Body of pancreas (tissue), 4 donors: Measurements from ENCODE around the gene PYROXD2. TPM values are rescaled to one million over a fixed set of nuclear protein-coding genes. Genes with fewer than 3 reads are reported as not detected.

ENCODE experiments used
- ATAC-seq: fragments of 150-250 bp; one replicate; pipeline ENCODE4 v1.9.1; 2016
- DNase-seq, 4 donors: peaks; one replicate each; pipeline ENCODE4 v3.0.0-alpha.2; 2019
- H3K27ac ChIP-seq, 4 donors: fragments of 200-600 bp; sonication (generic); 1 replicate in 3 of 4; 2 replicates in 1 of 4; pipeline versions ENCODE4 v1.5.1 to v1.6.1; 2016 to 2019; ENCODE audit warnings: mild to moderate bottlenecking in 1 of 4, mixed read lengths in 1 of 4, moderate library complexity in 1 of 4
- H3K27me3 ChIP-seq, 2 donors: fragments of 200-600 bp; sonication (generic); one replicate each; pipeline ENCODE4 v1.6.0; 2016; ENCODE audit warnings: mild to moderate bottlenecking in 1 of 2
- H3K36me3 ChIP-seq, 2 donors: fragments of 200-600 bp; sonication (generic); replicated peaks in 1 of 2; 2 replicates each; pipeline ENCODE4 v1.5.1; 2016; ENCODE audit warnings: low read depth in 2 of 2; ENCODE audit not compliant: insufficient read depth in 1 of 2
- H3K4me1 ChIP-seq: fragments of 200-600 bp; sonication (generic); one replicate; pipeline ENCODE4 v1.6.0; 2016
- H3K4me3 ChIP-seq, 2 donors: fragments of 200-600 bp; sonication (generic); 1 replicate in 1 of 2; 2 replicates in 1 of 2; pipeline ENCODE4 v1.5.1; 2016 to 2019
- H3K9me3 ChIP-seq, 3 donors: fragments of 200-600 bp; sonication (generic); 1 replicate in 2 of 3; 2 replicates in 1 of 3; pipeline ENCODE4 v1.5.1; 2016
- CTCF ChIP-seq, 7 experiments: fragments of 450-650 bp in 4 of 7; fragments of 200-600 bp in 3 of 7; sonication (generic) in 3 of 7; IDR thresholded peaks; one replicate each; pipeline ENCODE4 v1.5.1; 2016 to 2019; ENCODE audit warnings: antibody characterized with exemption in 7 of 7
- POLR2A ChIP-seq, 3 donors: fragments of 450-650 bp; IDR thresholded peaks; one replicate each; pipeline ENCODE4 v1.6.1; 2016; ENCODE audit warnings: antibody characterized with exemption in 3 of 3, mild to moderate bottlenecking in 2 of 3
- WGBS, 2 donors: methylation state at CpG; one replicate each; pipeline ENCODE4 v1.1.5; 2017; 5-methylcytosine and 5-hydroxymethylcytosine counted together
- intact Hi-C: fragments of 100-400 bp; cut with DNase I; formaldehyde crosslinking; loops from one replicate; pipeline ENCODE4 v1.15.1; 2023
- microRNA counts, 2 donors: library from miRNA; unstranded; fragments of <30 nt; microRNA quantifications; one replicate each; lab custom pipeline; 2017
- microRNA-seq, 2 donors: library from miRNA; unstranded; fragments of <30 nt; microRNA quantifications; one replicate each; pipeline ENCODE4, GENCODE V29; 2016; ENCODE audit warnings: borderline number of aligned reads in 2 of 2, borderline replicate concordance in 2 of 2
- small RNA-seq: library from RNA; depleted of rRNA; stranded (forward); fragments of <200 nt; gene quantifications from one replicate; pipeline ENCODE3, GENCODE V24; 2016
- total RNA-seq, 2 donors: library from RNA; depleted of rRNA; stranded (reverse); fragments of >200 nt; gene quantifications; one replicate each; pipeline ENCODE4 v1.1.0, GENCODE V29; 2016

PYROXD2 gene
- total RNA-seq, 2 donors from 2014 or later: 4.9 to 8.6 TPM

DNA sequence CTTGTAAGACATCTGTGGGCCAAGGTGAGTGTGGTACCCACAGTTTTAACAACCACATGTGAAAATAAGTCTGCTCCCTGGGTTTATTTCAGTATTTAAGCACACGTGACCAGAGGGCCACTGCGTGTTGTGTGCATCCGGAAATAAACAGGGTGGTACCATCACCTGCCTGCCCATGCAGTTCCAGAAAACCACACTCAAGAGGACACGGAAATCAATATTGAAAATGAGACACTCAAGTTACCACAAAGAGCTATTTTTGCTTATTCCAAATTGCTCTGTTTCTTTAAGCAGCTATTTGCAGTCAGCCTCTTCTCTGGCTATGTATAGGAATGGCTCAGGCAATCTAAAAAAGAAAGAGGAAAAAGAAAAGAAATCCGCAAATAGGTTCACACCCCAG, 75.2 kb downstream of the PYROXD2 start:
- no peaks in the 10 kb centered on the region for H3K4me1 ChIP-seq
- no peak for TF ChIP-seq POLR2A (IDR thresholded peaks at IDR 0.05)
- TF ChIP-seq CTCF (IDR thresholded peaks at IDR 0.05): no peak
- H3K4me3 ChIP-seq: no peak overlapping the region
- ATAC-seq (no peak), DNase-seq (no peak)
- no peaks in the 10 kb centered on the region for H3K9me3 ChIP-seq
- intact Hi-C loops: no loop called here
- H3K36me3 ChIP-seq: no peaks in the 10 kb centered on the region
- no peak overlapping the region for H3K27ac ChIP-seq
- 66 to 72% methylated on average over 5 of the region's 5 CpGs for WGBS, 2 donors
- H3K27me3 ChIP-seq: no peaks in the 10 kb centered on the region

DNA sequence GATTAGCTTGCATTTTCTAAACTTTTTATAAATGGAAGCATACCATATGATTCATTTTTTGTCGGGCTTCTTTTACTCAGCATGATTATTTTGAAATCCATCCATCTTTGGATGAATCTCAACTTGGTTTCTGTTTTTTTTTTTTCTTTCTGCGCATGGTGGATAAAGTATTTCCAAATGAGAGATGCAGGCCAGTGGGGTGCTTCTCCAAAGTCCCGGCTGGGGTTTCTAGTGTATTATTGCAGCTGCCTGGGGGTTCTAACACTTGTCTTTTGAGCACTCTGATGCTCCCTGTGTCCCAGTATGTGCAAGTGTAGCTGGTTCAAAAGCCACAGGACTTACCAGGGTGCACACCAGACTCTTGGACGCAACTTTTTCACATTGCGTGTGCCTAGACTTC, 76.1 kb downstream of the PYROXD2 start:
- H3K9me3 ChIP-seq: no peaks in the 10 kb centered on the region
- H3K4me3 ChIP-seq: no peak overlapping the region
- no peak overlapping the region for H3K27ac ChIP-seq
- intact Hi-C loops: no loop called here
- TF ChIP-seq CTCF (IDR thresholded peaks at IDR 0.05) (no peak), POLR2A (IDR thresholded peaks at IDR 0.05) (no peak)
- no peak for ATAC-seq
- no peaks in the 10 kb centered on the region for H3K27me3 ChIP-seq
- no peaks in the 10 kb centered on the region for H3K4me1 ChIP-seq
- WGBS, 2 donors: 85 to 92% methylated on average over 4 to 5 of the region's 5 CpGs
- H3K36me3 ChIP-seq: no peaks in the 10 kb centered on the region
- DNase-seq: no peak

- Histone ChIP-seq H3K36me3 (no peaks in the 10 kb centered on the region), H3K9me3 (no peaks in the 10 kb centered on the region), H3K4me3 (no peak overlapping the region), H3K27me3 (no peaks in the 10 kb centered on the region), H3K27ac (no peak overlapping the region), H3K4me1 (no peaks in the 10 kb centered on the region)
- WGBS, 2 donors: 85 to 90% methylated on average over 6 of the region's 6 CpGs
- DNase-seq (no peak), ATAC-seq (peak; percentile 42)
- intact Hi-C loops: no loop called here
- TF ChIP-seq CTCF (IDR thresholded peaks at IDR 0.05) (no peak), POLR2A (IDR thresholded peaks at IDR 0.05) (no peak)
Measured at GRCh38 chr10:98338318-98338717, 76.7 kb downstream of the PYROXD2 start.

GRCh38 chr10:98337484-98337883, 77.5 kb downstream of the PYROXD2 start:
- TF ChIP-seq POLR2A (IDR thresholded peaks at IDR 0.05) (no peak), CTCF (IDR thresholded peaks at IDR 0.05) (no peak)
- H3K27me3 ChIP-seq: no peaks in the 10 kb centered on the region
- intact Hi-C loops: no loop called here

More at GRCh38 chr10:98337484-98337883, 77.5 kb downstream of the PYROXD2 start:
- H3K9me3 ChIP-seq: no peaks in the 10 kb centered on the region
- no peak for DNase-seq
- WGBS, 2 donors: 51 to 68% methylated on average over 8 of the region's 8 CpGs
- H3K36me3 ChIP-seq: no peaks in the 10 kb centered on the region
- H3K4me3 ChIP-seq: no peak overlapping the region
- H3K27ac ChIP-seq: no peak overlapping the region
- ATAC-seq: no peak
- no peaks in the 10 kb centered on the region for H3K4me1 ChIP-seq

MicroRNAs encoded within 50 kb of the gene (microRNA counts, 767-probe panel; counts per million panel counts)
- microRNA hsa-miR-1287 (lab: Ali Mortazavi, UCI): 0 to 736 counts per million in 2 donors

Small RNA genes within 50 kb of the gene (microRNA-seq; reads per million reads assigned to microRNA genes)
- 23.3 to 30.3 reads per million in 2 donors for gene MIR1287
- gene MIR4685: 0 to 1.4 reads per million in 2 donors

Small RNA genes within 50 kb of the gene (small RNA-seq; reads per million reads assigned to genes)
- not detected for gene MIR4685

Other genes with a start within 250 kb of the PYROXD2 start
- 10 to 100 TPM in 1 of 2 donors, 1 to 10 TPM in 1; 8.9 to 10.6 TPM for gene LOXL4, start 147.0 kb downstream of the PYROXD2 start, total RNA-seq
- gene HPS1, start 31.8 kb upstream of the PYROXD2 start, total RNA-seq: 10 to 100 TPM; 40.0 to 53.7 TPM